NCI-H774 (cell line): ENCODE results near the gene PIGL.
"Not testable (repeated sequence)": the region's sequence is repeated elsewhere in the genome, so short reads cannot be mapped to it uniquely, and the experiment has no call there.

ENCODE experiments used
- DNase-seq: peaks from one replicate; lab custom pipeline; 2025; lab: John Stamatoyannopoulos, UW

PIGL gene

DNA sequence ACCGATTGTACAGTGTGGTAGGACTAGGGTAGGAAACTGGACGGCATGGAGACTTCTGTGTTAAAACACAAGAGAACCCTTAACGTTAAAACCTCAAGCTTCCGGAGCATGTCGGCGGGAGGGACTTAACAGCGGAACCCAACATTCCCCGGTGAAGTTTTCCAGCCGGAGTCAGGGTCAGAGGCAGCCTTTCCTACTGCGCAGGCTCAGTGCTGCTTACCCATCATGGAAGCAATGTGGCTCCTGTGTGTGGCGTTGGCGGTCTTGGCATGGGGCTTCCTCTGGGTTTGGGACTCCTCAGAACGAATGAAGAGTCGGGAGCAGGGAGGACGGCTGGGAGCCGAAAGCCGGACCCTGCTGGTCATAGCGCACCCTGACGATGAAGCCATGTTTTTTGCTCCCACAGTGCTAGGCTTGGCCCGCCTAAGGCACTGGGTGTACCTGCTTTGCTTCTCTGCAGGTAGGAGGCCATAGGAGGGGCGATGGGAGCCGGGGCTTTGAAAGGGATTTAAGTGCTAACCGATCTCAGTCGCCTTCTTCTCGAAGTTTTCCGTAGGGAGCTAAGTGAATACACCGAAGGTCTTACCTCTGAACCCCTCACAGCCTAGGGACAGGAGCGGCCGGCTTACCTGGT is at the start of gene PIGL:
PIGL (plus strand) TSS at position 209 of the 634 bp plus-strand sequence; CDS start at position 226, 17 bp downstream.
- DNase-seq: peak; percentile 74

DNA sequence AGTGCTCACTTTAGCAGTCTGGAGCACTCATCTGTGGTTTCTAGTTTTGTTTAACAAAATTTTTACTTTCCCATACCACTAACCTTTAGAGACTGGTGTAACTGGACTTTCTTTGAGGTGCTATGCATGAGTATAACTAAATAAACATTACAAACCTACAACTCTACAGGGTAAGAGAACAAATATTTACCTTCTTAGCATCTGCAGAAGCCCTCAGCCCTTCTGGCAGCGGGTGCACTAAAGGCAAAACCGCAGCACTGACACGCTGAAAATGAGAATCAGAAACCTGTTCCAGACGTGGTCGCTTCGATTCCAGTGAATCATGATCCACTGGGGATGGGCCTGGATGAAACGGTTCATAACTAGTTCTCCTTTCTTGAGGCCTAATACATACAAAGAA is 45.4 kb upstream of the PIGL start:
- DNase-seq: peak; percentile 1

DNA sequence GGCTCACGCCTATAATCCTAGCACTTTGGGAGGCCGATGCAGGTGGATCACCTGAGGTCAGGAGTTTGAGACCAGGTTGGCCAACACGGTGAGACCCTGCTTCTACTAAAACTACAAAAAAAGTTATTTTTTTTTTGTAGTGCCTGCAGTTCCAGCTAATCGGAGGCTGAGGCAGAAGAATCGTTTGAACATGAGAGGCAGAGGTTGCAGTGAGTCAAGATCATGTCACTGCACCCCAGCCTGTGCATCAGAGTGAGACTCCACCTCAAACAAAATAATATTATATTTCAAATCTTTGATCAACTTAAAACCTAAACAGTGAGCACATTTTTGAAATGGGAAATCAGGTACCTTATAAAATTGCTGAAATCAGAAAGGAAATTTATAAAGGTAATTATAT is 38.2 kb upstream of the PIGL start:
- DNase-seq: no peak

DNA sequence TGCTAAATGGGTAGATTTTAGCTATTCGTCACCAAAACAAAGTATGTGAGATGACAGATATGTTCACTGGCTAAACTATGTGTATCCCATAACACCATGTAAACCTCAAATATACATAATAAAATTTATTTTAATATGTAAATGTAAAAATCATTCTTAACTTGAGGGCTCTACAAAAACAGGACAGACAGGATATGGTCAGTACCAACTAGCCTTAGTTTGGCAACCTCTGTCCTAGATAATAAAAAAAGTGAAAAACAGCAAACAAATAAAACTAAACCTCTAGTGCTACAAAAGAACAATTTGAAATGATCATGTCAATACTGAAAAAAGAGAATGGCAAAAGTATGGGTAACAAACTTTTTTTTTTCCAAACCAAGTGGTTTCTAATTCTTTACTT is 35.4 kb upstream of the PIGL start:
- DNase-seq: no peak

DNA sequence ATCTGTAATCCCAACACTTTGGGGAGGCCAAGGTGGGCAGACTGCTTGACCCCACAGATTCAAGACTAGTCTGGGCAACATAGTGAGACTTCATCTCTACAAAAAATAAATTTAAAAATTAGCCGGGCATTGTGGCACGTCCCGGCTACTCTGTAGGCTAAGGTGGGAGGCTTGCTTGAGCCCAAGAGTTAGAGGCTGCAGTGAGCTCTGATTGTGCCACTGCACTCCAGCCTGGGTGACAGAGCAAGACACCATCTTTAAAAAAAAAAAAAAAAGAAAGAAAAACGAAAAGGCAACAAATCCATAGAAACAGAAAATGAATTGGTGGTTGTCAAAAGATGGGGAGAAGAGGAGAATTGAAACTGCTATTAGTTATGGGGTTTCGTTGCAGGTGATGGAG is 29.4 kb upstream of the PIGL start:
- DNase-seq: no peak

DNA sequence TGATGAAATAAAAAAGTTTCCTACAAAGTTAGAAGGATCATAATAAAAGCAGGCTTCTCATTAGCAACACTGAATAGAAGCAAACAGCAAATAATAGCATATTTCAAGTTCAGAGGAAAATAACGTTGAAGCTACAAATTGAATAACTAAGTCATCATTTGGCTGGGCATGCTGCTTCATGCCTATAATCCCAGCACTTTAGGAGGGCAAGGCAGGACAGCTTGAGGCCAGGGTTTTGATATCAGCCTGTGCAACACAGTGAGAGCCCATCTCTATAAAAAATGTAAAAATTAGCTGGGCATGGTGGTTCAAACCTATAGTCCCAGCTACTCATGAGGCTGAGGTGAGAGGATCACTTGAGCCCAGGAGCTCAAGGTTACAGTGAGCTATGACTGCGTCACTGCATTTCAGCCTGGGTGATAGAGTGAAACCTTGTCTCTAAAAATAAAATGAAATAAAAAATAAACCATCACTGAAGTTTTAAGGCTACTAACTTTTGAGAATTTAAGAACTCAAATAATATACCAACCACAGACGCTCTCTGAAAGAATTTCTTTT is 27.1 kb upstream of the PIGL start:
- no peak for DNase-seq

DNA sequence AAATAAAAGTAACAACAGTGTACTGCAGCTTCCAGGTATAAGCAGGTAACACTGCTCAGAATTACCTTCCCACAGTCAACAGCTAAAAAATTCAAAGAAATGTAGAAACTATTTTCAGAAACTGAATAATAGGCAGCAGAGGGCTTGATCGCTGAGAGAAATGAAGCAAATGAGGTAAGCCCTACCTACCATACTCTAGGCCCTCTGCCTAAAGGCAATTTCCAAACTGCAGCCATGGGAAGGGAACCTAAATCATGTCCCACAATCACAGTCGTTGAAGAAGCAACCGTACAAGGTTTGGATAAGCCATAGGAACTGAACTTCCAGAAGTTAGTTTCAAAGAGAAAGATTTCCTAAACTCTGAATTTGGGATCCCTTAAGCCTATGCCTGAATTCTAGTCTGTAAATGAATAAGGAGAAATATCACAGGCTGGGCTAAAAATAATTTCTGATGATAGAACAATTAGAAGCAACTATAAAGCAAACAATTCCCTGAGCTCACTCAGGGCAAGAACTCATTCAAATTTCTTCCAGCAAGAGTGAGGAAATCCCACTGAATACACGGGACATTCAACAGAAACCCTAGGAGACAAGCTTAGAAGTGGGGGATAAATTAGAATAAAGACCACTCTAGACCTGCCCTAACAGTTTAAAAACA is 26.2 kb upstream of the PIGL start:
- DNase-seq: no peak

DNA sequence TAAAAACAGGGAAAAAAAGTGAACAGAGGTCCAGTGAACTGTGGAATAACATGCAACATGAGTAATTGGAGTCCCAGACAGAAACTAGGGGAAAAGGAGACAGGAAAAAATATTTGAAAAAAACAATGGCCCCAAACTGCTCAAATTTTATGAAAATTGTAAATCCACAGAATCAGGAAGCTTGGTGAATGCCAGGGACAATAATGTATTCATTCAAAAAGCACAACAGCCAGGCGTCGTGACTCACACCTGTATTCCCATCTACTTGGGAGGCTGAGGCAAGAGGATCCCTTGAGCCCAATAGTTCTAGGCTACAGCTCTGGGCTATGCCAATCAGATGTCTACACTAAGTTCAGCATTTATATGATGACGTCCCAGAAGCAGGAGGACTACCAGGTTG is 25.4 kb upstream of the PIGL start:
- no peak for DNase-seq

DNA sequence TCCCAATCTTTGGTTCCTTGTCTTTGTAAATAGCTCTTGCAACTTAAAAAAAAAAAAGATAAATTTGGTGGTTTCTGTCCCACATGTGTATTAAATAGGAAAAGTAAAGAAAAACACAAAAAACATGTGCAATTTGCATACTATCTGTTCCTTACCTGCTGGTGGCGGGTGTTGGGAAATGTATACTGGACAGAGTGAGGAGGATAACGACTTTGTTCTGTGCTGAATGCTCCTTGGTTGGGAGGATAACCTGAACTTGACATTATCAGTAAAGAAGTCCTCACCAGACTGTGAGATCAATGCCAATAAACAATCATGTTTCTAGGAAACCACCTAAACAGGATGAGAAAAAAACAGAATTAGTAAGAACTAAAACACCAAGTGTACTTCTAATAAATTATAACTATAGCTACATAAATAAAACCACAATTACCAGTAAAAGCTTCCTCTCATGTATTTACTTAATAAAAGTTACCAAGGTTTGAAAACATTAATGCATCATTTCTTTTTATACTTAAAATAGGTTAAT is 22.6 kb upstream of the PIGL start:
- not testable (repeated sequence) for DNase-seq

DNA sequence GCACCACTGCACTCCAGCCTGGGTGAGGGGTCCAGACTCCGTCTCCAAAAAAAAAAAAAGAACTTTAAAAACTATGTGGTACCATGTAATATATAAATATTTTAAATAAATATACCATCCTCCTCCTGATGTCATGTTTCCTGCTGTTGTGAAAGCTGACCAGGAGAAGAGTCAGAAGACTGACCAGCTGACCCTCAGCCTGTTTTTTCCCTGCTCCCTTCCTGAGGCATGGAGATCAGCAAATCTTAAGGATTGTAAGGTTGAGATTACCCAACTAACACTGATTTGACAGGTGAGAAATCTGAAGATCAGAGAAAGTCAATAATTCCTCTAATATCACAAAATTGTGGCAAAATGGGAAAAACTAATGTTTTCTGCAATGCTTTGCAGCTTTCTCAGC is 19.7 kb upstream of the PIGL start:
- DNase-seq: no peak

DNA sequence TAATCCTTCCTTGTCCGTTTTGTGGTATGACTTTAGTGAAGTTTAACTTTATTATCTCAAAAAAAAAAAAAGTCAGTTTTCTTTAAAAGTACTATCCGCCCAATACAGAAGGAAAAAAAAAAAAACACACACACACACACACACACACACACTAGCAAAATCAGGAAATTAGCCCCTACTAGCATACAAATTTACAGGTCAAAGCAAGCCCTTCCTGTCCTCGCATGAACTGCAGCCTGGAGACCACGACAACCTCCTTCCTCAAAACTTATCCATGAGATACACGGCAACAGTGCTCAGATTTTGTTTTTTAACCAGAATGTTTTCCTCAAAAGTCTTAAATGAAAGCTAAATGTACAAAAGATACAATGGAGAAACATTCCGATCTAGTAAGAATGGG is 17.9 kb upstream of the PIGL start:
- no peak for DNase-seq

DNA sequence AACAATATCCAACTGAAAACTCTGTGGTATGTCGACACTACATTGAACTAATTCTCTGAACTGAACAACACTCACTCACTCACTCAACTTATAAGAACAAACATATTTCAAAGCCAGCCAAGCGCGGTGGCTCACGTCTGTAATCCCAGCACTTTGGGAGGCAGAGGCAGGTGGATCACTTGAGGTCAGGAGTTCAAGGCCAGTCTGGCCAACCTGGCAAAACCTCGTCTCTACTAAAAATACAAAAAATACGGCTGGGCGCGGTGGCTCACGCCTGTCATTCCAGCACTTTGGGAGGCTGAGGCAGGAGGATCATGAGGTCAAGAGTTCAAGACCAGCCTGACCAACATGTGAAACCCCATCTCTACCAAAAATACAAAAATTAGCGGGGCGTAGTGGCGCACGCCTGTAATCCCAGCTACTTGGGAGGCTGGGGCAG is 15.3 kb upstream of the PIGL start:
- DNase-seq: not testable (repeated sequence)

DNA sequence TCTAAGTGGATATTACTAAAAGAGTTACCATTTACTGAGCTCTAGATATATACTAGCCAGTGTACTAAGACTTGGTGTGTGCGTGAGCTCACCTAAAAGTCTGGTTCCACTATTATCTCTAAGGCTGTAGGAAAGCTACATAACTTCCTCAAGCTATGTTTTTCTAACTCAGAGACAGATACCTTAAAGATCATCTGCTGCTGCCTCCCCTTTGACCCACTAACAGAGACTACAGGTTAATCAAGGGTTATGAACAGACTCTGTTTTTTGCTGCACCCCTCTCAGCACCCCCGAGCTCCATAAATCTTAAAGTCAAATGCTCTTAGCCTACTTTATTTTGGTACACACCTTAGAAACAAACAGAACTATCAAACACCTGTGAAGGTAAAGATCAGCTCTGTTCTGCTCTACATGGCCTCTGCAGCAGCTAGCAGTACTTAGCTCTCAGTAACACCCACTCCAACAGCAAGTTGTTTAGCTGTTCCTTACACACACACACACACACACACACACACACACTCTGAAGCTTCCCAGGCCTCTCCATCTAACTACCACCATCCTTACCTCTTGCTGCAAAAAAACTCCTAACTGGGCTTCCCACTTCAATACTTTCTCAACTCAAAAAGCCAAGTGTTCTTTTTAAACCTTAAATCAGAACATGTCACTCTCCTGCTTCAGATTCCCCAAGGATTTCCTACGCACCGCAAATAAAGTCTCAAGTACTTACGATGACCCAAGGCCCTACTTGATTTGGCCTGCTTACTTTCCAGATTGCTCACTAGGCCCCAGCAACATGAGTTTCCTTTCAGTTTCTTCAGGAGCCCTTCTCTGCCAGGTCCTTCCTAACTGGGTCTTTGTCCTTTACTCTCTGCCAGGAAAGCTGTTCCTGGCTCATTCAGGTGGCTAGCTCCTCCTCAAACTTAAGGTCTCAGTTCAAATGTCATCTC is 14.2 kb upstream of the PIGL start:
- not testable (repeated sequence) for DNase-seq

DNA sequence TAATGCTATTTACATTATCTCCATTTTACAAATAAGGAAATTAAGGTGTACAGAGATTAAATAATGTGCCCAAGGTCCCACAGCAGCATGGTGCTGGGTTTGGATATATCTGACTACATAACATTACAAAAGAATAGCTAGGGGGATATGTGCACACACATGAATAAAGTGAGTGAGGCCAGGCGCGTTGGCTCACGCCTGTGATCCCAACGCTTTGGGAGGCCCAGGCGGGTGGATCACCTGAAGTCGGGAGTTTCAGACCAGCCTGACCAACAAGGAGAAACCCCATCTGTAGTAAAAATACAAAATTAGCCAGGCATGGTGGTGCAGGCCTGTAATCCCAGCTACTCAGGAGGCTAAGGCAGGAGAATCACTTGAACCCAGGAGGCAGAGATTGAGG is 12.2 kb upstream of the PIGL start:
- not testable (repeated sequence) for DNase-seq

DNA sequence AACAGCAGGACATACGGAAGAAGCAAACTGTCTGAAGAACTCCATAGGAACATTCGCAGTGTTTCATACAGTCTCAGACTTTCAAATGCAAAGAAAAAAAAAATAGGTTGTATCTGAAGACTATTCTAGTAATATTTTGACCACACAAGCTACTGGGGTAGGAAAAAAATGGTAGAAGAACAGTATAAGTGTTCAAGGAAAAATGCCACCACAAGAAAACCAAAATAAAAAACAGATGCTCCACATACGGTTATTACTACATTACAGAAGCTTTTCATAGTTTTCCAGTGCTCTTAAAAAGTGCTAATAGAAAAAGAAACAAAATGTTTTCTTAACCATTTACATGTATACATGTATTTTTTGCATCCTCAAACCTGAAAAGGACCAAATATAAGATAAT is 5.4 kb upstream of the PIGL start:
- no peak for DNase-seq

DNA sequence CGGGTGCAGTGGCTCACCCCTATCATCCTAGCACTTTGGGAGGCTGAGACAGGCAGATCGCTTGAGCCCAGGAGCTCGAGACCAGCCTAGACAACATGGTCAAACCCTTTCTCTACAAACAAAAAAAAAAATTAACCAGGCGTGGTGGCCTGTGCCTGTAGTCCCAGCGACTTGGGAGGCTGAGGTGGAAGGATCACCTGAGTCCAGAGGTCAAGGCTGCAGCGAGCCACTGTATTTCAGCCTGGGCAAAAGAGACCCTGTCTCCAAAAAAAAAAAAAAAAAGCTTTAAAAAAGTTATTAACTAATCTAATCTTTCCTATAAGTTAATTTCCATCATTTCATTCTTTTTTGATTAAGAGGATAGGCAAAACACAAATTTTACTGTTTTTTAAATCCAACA is 4.2 kb upstream of the PIGL start:
- DNase-seq: no peak

DNA sequence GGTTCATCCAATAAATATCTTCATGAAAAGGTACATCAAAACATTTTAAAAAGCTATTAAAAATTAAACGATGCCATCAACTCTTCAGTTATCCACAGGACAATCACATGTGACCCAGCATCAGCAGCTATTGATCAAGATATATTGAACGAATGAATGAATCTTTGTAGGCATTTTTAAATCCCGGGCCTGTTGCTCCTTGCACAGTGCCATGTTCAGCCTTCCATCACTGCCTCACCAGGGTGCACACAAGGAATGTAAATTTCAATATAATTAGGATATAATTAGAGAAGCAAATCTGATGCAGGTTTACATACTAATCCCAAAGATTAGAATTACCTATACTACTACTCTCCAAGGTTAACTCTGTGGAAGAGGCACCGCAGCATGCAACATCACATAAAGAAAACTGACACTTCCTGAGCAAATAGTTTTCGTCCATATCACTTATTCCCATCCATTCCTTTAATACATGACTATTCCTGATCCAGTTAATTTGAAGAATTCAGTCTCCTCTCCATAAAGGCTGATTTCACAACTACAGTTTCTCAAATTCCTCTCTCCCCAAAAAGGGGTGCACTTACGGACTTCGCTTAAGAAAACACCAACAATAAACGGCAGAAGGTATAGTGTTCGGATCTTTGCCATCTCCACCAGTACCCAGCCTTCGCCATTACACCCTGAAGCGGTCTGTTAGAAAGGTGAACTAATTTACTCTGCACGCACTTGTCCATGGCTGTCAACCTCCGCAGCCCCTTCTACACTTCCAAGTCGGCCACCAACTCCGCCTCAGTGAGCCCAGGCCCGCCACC is 2.6 kb upstream of the PIGL start:
- no peak for DNase-seq

DNA sequence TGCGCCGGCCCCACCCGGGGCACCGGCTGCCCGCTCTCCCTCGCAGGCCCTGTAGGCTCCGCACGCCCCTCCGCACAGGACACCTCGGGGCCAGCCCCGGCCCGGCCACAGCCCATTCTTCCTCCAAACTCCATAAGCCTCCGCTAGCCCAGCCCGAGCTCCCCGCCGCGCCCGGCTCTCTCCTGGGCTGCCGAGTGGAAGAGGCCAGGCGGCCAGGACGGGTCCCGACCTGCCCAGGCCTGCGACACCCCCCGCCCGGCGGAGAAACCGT is 2.1 kb upstream of the PIGL start:
- DNase-seq: no peak

DNA sequence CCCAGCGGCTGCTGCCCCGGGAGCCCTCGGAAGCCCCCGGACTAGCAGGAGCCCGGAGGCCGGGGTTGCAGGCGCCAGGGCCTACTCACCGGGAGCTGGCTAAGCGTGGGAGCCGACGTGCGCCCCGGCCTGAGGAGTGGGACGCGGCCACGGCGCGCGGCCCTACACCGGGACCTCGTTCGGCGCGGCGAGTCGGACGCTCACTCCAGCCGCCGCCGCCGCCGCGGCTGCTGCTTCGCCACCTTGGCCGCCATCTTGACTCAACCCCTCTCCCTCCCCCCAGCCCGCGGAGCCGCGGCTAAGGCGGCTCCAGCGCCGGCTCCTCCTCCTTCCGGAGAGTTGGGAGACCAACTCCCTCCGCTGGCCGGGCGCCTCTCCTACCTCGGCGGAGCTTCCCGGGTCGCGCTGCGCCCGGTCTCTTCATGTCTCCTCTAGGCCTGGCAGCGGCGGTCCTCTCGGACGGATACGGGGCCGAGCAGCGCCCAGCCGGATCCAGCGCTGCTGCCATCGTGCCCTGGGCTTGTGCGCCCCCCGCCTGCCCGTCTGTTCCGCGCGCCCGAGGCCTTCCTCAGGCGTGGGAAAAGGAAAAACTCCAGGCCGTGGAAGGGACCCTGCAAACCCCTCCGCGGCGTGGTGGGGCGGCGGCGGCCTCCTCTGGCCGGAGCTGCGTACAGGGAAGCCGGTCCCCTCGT is 1.6 kb upstream of the PIGL start, which contains the start of gene NCOR1:
NCOR1 (minus strand) TSS at position 262 of the 692 bp plus-strand sequence. CDS start 20,965 bp downstream, outside the sequence.
- DNase-seq: peak; percentile 70

DNA sequence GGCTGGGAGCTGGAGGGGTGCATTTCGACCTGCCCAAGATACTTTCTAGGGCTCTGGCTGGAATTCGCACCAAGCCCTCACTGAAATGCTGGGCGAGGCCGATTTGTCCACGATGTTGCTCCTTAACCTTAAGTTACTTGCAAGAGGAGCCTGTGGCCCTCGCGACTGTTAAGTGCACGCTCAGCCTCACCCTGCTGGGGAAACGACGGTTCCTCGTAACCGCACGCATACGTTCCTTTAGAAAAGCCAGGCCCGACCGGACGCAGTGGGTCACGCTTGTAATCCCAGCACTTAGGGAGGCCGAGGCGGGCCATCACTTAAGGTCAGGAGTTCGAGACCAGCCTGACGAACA is 1.1 kb upstream of the PIGL start:
- DNase-seq: no peak
